B cell (primary cell): ENCODE data around the gene MOK. TPM values are rescaled to one million over a fixed set of nuclear protein-coding genes. Genes with fewer than 3 reads are reported as not detected.

Source experiments
- ATAC-seq: fragments of 200-7000 bp; cut with Tn5 transposase; one replicate; pipeline ENCODE4 v1.10.0; 2021; ENCODE audit warnings: low read depth, mild to moderate bottlenecking, moderate number of reproducible peaks, moderate library complexity
- CTCF ChIA-PET: fragments of 350-600 bp; sonication (Branson Sonifier 250); formaldehyde crosslinking; loops from one replicate; lab custom pipeline; 2021; ENCODE audit warnings: antibody characterized with exemption, inconsistent platforms; lab: Charles Lee
- POLR2A ChIA-PET: fragments of 350-600 bp; sonication (Branson Sonifier 250); formaldehyde crosslinking; loops from one replicate; lab custom pipeline; 2021; ENCODE audit warnings: antibody characterized with exemption; lab: Charles Lee
- DNase-seq: peaks from one replicate; pipeline ENCODE4 v3.0.0; 2013
- H2AFZ ChIP-seq: 2 replicates; pipeline ENCODE4 v1.6.1; 2012; ENCODE audit warnings: mild to moderate bottlenecking, low read depth, low read length; ENCODE audit not compliant: insufficient read depth, poor library complexity, severe bottlenecking
- H3K27ac ChIP-seq, 2 donors: 1 replicate in 1 of 2; 2 replicates in 1 of 2; pipeline ENCODE4 v1.5.1; 2012 to 2013; ENCODE audit warnings: low read length in 2 of 2, mild to moderate bottlenecking in 2 of 2, moderate library complexity in 1 of 2
- H3K27me3 ChIP-seq, 4 experiments: fragments of 200-600 bp in 1 of 4; sonication (generic) in 1 of 4; replicated peaks in 1 of 4; 1 replicate in 2 of 4; 2 replicates in 2 of 4; pipeline versions ENCODE4 v1.6.1 to v1.7.0; 2013 to 2016; ENCODE audit warnings: low read length in 3 of 4, mild to moderate bottlenecking in 2 of 4, mixed read lengths in 1 of 4, moderate library complexity in 1 of 4; ENCODE audit not compliant: insufficient read depth in 4 of 4, control insufficient read depth in 3 of 4; ENCODE audit errors: control extremely low read depth in 1 of 4
- H3K36me3 ChIP-seq, 2 experiments: replicated peaks in 1 of 2; 1 replicate in 1 of 2; 2 replicates in 1 of 2; pipeline versions ENCODE4 v1.6.1 to v1.7.1; 2013; ENCODE audit warnings: low read length in 1 of 2; ENCODE audit not compliant: insufficient read depth in 2 of 2, control insufficient read depth in 1 of 2; ENCODE audit errors: control extremely low read depth in 1 of 2, extremely low read depth in 1 of 2
- H3K4me1 ChIP-seq, 2 donors: fragments of 200-600 bp in 1 of 2; sonication (generic) in 1 of 2; 1 replicate in 1 of 2; 2 replicates in 1 of 2; pipeline versions ENCODE4 v1.5.1 to v1.6.1; 2013 to 2017; ENCODE audit warnings: low read length in 2 of 2; ENCODE audit not compliant: control insufficient read depth in 2 of 2, insufficient read depth in 2 of 2
- H3K4me2 ChIP-seq: replicated peaks from 2 replicates; pipeline ENCODE3; 2012; ENCODE audit warnings: mild to moderate bottlenecking, low read depth, low read length; ENCODE audit not compliant: poor library complexity, severe bottlenecking
- H3K4me3 ChIP-seq, 5 experiments: fragments of 200-600 bp in 1 of 5; sonication (generic) in 1 of 5; 1 replicate in 3 of 5; 2 replicates in 2 of 5; pipeline versions ENCODE4 v1.5.1 to v1.7.0; 2011 to 2016; ENCODE audit warnings: low read length in 4 of 5, mild to moderate bottlenecking in 4 of 5, low read depth in 2 of 5, control low read depth in 1 of 5, moderate library complexity in 1 of 5; ENCODE audit not compliant: insufficient read depth in 1 of 5; ENCODE audit errors: control extremely low read depth in 1 of 5, extremely low read depth in 1 of 5
- H3K79me2 ChIP-seq: fragments of 200-600 bp; sonication (generic); one replicate; pipeline ENCODE4 v1.6.0; 2016; ENCODE audit warnings: low read length; ENCODE audit not compliant: control insufficient read depth, insufficient read depth
- H3K9ac ChIP-seq: fragments of 200-600 bp; sonication (generic); 2 replicates; pipeline ENCODE4 v1.6.1; 2017; ENCODE audit warnings: mild to moderate bottlenecking, low read length, moderate library complexity
- H3K9me3 ChIP-seq, 3 donors: one replicate each; pipeline versions ENCODE4 v1.6.1 to v1.7.1; 2013; ENCODE audit warnings: low read length in 2 of 3; ENCODE audit not compliant: control insufficient read depth in 2 of 3, insufficient read depth in 1 of 3; ENCODE audit errors: control extremely low read depth in 1 of 3
- H4K20me1 ChIP-seq: 2 replicates; pipeline ENCODE4 v1.6.0; 2012; ENCODE audit warnings: mild to moderate bottlenecking, low read length; ENCODE audit not compliant: insufficient read depth, control insufficient read depth, poor library complexity, severe bottlenecking
- H3K27ac Mint-ChIP-seq: one replicate; pipeline ENCODE4 v1.8.0; 2021; ENCODE audit warnings: mixed read lengths
- H3K27me3 Mint-ChIP-seq: one replicate; pipeline ENCODE4 v1.8.0; 2021; ENCODE audit warnings: mixed read lengths
- H3K4me1 Mint-ChIP-seq: one replicate; pipeline ENCODE4 v1.8.0; 2021; ENCODE audit warnings: mixed read lengths
- H3K4me3 Mint-ChIP-seq: one replicate; pipeline ENCODE4 v1.8.0; 2021; ENCODE audit warnings: mixed read lengths
- H3K9me3 Mint-ChIP-seq: one replicate; pipeline ENCODE4 v1.8.0; 2022; ENCODE audit warnings: mixed read lengths; ENCODE audit not compliant: insufficient read depth
- CTCF ChIP-seq: fragments of 200-600 bp; IDR thresholded peaks from one replicate; pipeline ENCODE4 v1.8.0; 2022; ENCODE audit warnings: antibody characterized with exemption, mild to moderate bottlenecking
- EZH2 ChIP-seq: IDR thresholded peaks from 2 replicates; pipeline ENCODE4 v1.6.1; 2012; ENCODE audit warnings: borderline replicate concordance, low read depth, mild to moderate bottlenecking, moderate library complexity, low read length; ENCODE audit not compliant: insufficient read depth, poor library complexity, severe bottlenecking
- WGBS: methylation state at CpG from one replicate; pipeline ENCODE4 v1.1.5; 2013; ENCODE audit warnings: missing lambda C conversion rate; ENCODE audit not compliant: insufficient coverage; 5-methylcytosine and 5-hydroxymethylcytosine counted together
- intact Hi-C: fragments of 100-400 bp; cut with micrococcal nuclease; formaldehyde crosslinking; loops from one replicate; pipeline ENCODE4 v1.10.0; 2022
- polyA plus RNA-seq: library from polyadenylated mRNA; depleted of rRNA; stranded (reverse); fragments of >200 nt; gene quantifications from 2 replicates; pipeline ENCODE4 v1.2.3, GENCODE V29; 2012
- total RNA-seq, 2 donors: library from RNA; stranded (reverse); fragments of 120-200 nt in 1 of 2; gene quantifications; 1 replicate in 1 of 2; 2 replicates in 1 of 2; pipeline versions ENCODE4 v1.2.3 to v1.2.4, GENCODE V29; 2013 to 2022

Gene MOK
- total and polyA plus RNA-seq, 2 donors (not counting 1 experiment from before 2014, with no cell fraction given), result 1.2 to 3.0 TPM

DNA sequence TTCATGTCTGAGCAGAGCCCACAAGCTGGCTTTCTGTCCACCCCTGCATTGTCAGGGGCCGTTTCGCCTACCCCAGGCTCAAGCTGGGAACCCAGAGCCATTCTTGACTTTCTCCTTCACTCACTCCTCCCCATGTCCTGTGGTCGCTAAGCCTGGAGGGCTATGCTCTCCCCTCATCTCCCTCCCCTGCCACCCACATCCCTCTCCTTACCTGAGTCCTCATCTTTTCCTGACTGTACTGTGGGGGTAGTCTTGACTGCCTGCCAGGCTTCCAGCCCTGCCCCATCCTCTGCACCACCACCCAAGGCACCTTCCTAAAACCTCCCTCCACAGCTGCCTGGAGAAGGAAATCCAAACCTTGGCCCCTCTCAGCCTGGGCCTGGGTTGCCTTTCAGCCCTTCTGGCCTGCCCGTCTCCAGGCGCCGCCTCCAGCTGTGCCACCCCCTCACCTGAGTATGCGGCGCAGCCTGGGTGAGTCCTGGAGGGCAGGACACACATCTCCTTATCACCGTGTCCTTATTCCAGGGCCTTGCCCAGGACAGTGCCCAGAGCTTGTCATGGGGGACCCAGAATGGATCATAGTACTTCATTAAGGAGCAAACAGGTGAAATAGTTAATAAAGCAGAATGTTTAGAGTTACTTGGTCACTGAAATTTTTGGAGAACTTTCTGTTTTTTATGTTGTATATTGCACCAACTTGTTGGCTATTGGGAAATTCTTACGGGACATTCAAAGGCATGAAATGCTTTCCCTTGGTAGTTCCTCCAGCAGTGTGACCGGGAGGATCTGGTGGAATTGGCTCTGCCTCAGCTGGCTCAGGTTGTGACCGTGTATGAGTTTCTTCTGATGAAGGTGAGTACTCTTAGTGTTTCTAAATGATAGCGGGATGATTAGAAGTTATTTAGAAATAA is 29.1 kb upstream of the MOK start:
- peaks cover 8 to 41% of the 10 kb centered on the region in 2 experiments for H3K36me3 ChIP-seq
- Mint-ChIP-seq H3K9me3 (no peaks in the 10 kb centered on the region), H3K27me3 (no peaks in the 10 kb centered on the region), H3K27ac (no peak overlapping the region), H3K4me1 (peaks cover 2% of the 10 kb centered on the region), H3K4me3 (no peak overlapping the region)
- no peak for TF ChIP-seq EZH2
- TF ChIP-seq CTCF, result no peak
- no peaks in the 10 kb centered on the region for H4K20me1 ChIP-seq
- H2AFZ ChIP-seq, result no peak overlapping the region
- no peaks in the 10 kb centered on the region for H3K9me3 ChIP-seq
- H3K4me3 ChIP-seq, result no peak overlapping the region
- H3K79me2 ChIP-seq, result no peaks in the 10 kb centered on the region
- ChIA-PET POLR2A (no interaction called here), CTCF (no interaction called here)
- no peak overlapping the region for H3K27ac ChIP-seq
- WGBS, result 96% methylated on average over 10 of the region's 13 CpGs
- intact Hi-C loops, result no loop called here
- H3K27me3 ChIP-seq, result no peaks in the 10 kb centered on the region
- H3K9ac ChIP-seq, result no peak overlapping the region
- no peak for DNase-seq
- H3K4me1 ChIP-seq, result no peaks in the 10 kb centered on the region
- no peak for ATAC-seq
- no peak overlapping the region for H3K4me2 ChIP-seq

GRCh38 chr14:102333390-102333789 is 28.4 kb upstream of the MOK start:
- no peak overlapping the region for H3K9ac ChIP-seq
- H3K27ac ChIP-seq, result no peak overlapping the region
- no peaks in the 10 kb centered on the region for H3K4me1 ChIP-seq
- no peak for DNase-seq
- no peak for TF ChIP-seq CTCF
- TF ChIP-seq EZH2, result no peak
- Mint-ChIP-seq H3K4me3 (no peak overlapping the region), H3K27ac (no peak overlapping the region), H3K27me3 (no peaks in the 10 kb centered on the region), H3K9me3 (no peaks in the 10 kb centered on the region), H3K4me1 (peaks cover 2% of the 10 kb centered on the region)
- no peak overlapping the region for H3K4me2 ChIP-seq
- H2AFZ ChIP-seq, result no peak overlapping the region
- H3K4me3 ChIP-seq, result no peak overlapping the region
- H4K20me1 ChIP-seq, result no peaks in the 10 kb centered on the region
- ChIA-PET POLR2A (no interaction called here), CTCF (no interaction called here)
- no peaks in the 10 kb centered on the region for H3K79me2 ChIP-seq
- intact Hi-C loops, result no loop called here
- WGBS, result 93% methylated on average over 7 of the region's 7 CpGs
- no peaks in the 10 kb centered on the region for H3K9me3 ChIP-seq
- no peak for ATAC-seq
- peaks cover 5 to 35% of the 10 kb centered on the region in 2 experiments for H3K36me3 ChIP-seq
- H3K27me3 ChIP-seq, result no peaks in the 10 kb centered on the region
